Right lobe of liver (tissue), 6 donors: ENCODE measurements around the gene STX1A. TPM values are rescaled to one million over a fixed set of nuclear protein-coding genes. Genes with fewer than 3 reads are reported as not detected.
"Not testable (repeated sequence)": the region's sequence is repeated elsewhere in the genome, so short reads cannot be mapped to it uniquely, and the experiment has no call there.

Source experiments
- ATAC-seq, 4 donors: fragments of 200-7000 bp; cut with Tn5 transposase; one replicate each; pipeline ENCODE4 v1.9.1; 2020; ENCODE audit warnings: mild to moderate bottlenecking in 4 of 4, moderate library complexity in 4 of 4
- DNase-seq, 3 donors: peaks; one replicate each; pipeline ENCODE4 v3.0.0-alpha.2; 2020
- H3K27ac ChIP-seq, 3 donors: fragments of 200-600 bp; one replicate each; pipeline ENCODE4 v1.8.0; 2022
- H3K27me3 ChIP-seq, 2 donors: fragments of 200-600 bp; one replicate each; pipeline ENCODE4 v1.8.0; 2022
- H3K36me3 ChIP-seq, 4 donors: fragments of 200-600 bp; sonication (generic) in 1 of 4; one replicate each; pipeline versions ENCODE4 v1.5.1 to v1.8.0; 2017 to 2022; ENCODE audit warnings: control low read depth in 1 of 4
- H3K4me1 ChIP-seq, 4 donors: fragments of 200-600 bp; sonication (generic) in 1 of 4; one replicate each; pipeline versions ENCODE4 v1.5.1 to v1.8.0; 2017 to 2022; ENCODE audit warnings: control low read depth in 1 of 4
- H3K4me3 ChIP-seq, 3 donors: fragments of 200-600 bp; one replicate each; pipeline ENCODE4 v1.8.0; 2022
- H3K9me3 ChIP-seq, 4 donors: fragments of 200-600 bp; sonication (generic) in 1 of 4; one replicate each; pipeline versions ENCODE4 v1.5.1 to v1.8.0; 2017 to 2022; ENCODE audit warnings: control low read depth in 1 of 4
- CTCF ChIP-seq, 4 donors: fragments of 200-600 bp in 3 of 4; fragments of 450-650 bp in 1 of 4; IDR thresholded peaks; one replicate each; pipeline versions ENCODE4 v1.5.1 to v1.8.0; 2016 to 2022; ENCODE audit warnings: antibody characterized with exemption in 4 of 4, mild to moderate bottlenecking in 2 of 4
- POLR2A ChIP-seq: fragments of 450-650 bp; IDR thresholded peaks from one replicate; pipeline ENCODE4 v1.6.1; 2017; ENCODE audit warnings: antibody characterized with exemption, mild to moderate bottlenecking
- WGBS: methylation state at CpG from one replicate; pipeline ENCODE4 v1.1.6; 2018; ENCODE audit warnings: low coverage, low lambda C conversion rate; ENCODE audit not compliant: insufficient coverage; ENCODE audit errors: missing lambda C conversion rate; 5-methylcytosine and 5-hydroxymethylcytosine counted together
- intact Hi-C, 2 donors: fragments of 100-400 bp; cut with DNase I; formaldehyde crosslinking; loops; one replicate each; pipeline versions ENCODE4 v1.11.2 to v1.14.1; 2022
- total RNA-seq, 6 experiments: library from RNA; depleted of rRNA in 2 of 6; stranded (reverse); fragments of >200 nt in 2 of 6; fragmentation: NEBNext Ultra II Directional in 3 of 6; extraction: Animal tissue kit (Norgen Biotek cat#: 25700) in 3 of 6; gene quantifications; one replicate each; pipeline versions ENCODE4 v1.1.0 to v1.2.4, GENCODE V29; 2016 to 2023
- donor health status: DM: no; HTN: yes; CAD: no.
- donor health status: DM: no; HTN: no; CAD: no.
- donor health status: DM: no; HTN: no; CAD: no.
- donor health status: DM: no; HTN: yes; CAD: no.
- donor health status: DM: no; HTN: yes; CAD: no.

Gene STX1A
- total RNA-seq, 6 experiments from 2014 or later = 1.4 to 2.8 (median 1.9) TPM

- DNase-seq = no peak
- 87% methylated on average over 3 of the region's 7 CpGs for WGBS
- H3K4me3 ChIP-seq = no peak overlapping the region
- peaks cover 0 to 29% (median 12%) of the 10 kb centered on the region in 4 donors for H3K4me1 ChIP-seq
- no peak for ATAC-seq
- intact Hi-C loops = no loop called here
- no peak for TF ChIP-seq POLR2A
- TF ChIP-seq CTCF (IDR thresholded peaks at IDR 0.05) = no peak
- H3K36me3 ChIP-seq = no peaks in the 10 kb centered on the region
- H3K27me3 ChIP-seq = no peaks in the 10 kb centered on the region
- no peaks in the 10 kb centered on the region for H3K9me3 ChIP-seq
- no peak overlapping the region for H3K27ac ChIP-seq
Measured at GRCh38 chr7:73680501-73680900, 39.0 kb downstream of the STX1A start.

GRCh38 chr7:73679709-73680108 lies 39.8 kb downstream of the STX1A start:
- ATAC-seq (no peak), DNase-seq (no peak)
- Histone ChIP-seq H3K36me3 (no peaks in the 10 kb centered on the region), H3K27ac (no peak overlapping the region), H3K9me3 (no peaks in the 10 kb centered on the region), H3K27me3 (no peaks in the 10 kb centered on the region), H3K4me3 (no peak overlapping the region), H3K4me1 (peaks cover 0 to 29% (median 12%) of the 10 kb centered on the region in 4 donors)
- WGBS = 70% methylated on average over 2 of the region's 2 CpGs
- intact Hi-C loops = loop anchor here in 1 of 2 donors (10.0 kb wide), 2 partner anchors 45 to 75 kb away; no protein-coding TSS in a partner anchor
- TF ChIP-seq CTCF (IDR thresholded peaks at IDR 0.05) = no peak
- TF ChIP-seq POLR2A = no peak

- Histone ChIP-seq H3K4me1 (peaks cover 0 to 26% (median 12%) of the 10 kb centered on the region in 4 donors), H3K27me3 (no peaks in the 10 kb centered on the region), H3K36me3 (no peaks in the 10 kb centered on the region), H3K27ac (no peak overlapping the region), H3K9me3 (no peaks in the 10 kb centered on the region), H3K4me3 (no peak overlapping the region)
- intact Hi-C loops = loop anchor here in 1 of 2 donors (10.0 kb wide), 2 partner anchors 46 to 74 kb away; no protein-coding TSS in a partner anchor
- TF ChIP-seq CTCF (IDR thresholded peaks at IDR 0.05) (no peak), POLR2A (no peak)
- ATAC-seq (no peak), DNase-seq (no peak)
- WGBS = 45% methylated on average over 4 of the region's 6 CpGs
Measured at GRCh38 chr7:73678862-73679261, 40.6 kb downstream of the STX1A start.

- intact Hi-C loops = loop anchor here in 1 of 2 donors (10.0 kb wide), 2 partner anchors 49 to 71 kb away; no protein-coding TSS in a partner anchor
- DNase-seq, H3K36me3 ChIP-seq, H3K4me3 ChIP-seq, ATAC-seq, H3K9me3 ChIP-seq, H3K27me3 ChIP-seq, H3K27ac ChIP-seq: not testable (repeated sequence)
- WGBS = 79% methylated on average over 5 of the region's 9 CpGs
- H3K4me1 ChIP-seq = peaks cover 0 to 12% (median under 1%) of the 10 kb centered on the region in 4 donors
Measured at GRCh38 chr7:73676062-73676461, 43.4 kb downstream of the STX1A start.

- Histone ChIP-seq H3K27ac (no peak overlapping the region), H3K9me3 (no peaks in the 10 kb centered on the region), H3K4me3 (no peak overlapping the region), H3K36me3 (no peaks in the 10 kb centered on the region), H3K4me1 (peaks cover 0 to 3% (median 0%) of the 10 kb centered on the region in 4 donors), H3K27me3 (no peaks in the 10 kb centered on the region)
- ATAC-seq (peak in 1 of 4 donors; percentile 17), DNase-seq (no peak)
- no peak for TF ChIP-seq CTCF (IDR thresholded peaks at IDR 0.05)
- no peak for TF ChIP-seq POLR2A
- intact Hi-C loops = loop anchor here in 1 of 2 donors (10.0 kb wide), 2 partner anchors 50 to 70 kb away; no protein-coding TSS in a partner anchor
- WGBS = no CpG with 5 or more reads among the region's 1 CpG
Measured at GRCh38 chr7:73674468-73675124, 44.9 kb downstream of the STX1A start.
